EH (cell line): ENCODE measurements around the gene SCAMP4.
A peak's percentile ranks its signal among the peaks of the same experiment; 100 is the strongest.

ENCODE experiments used
- DNase-seq: peaks from one replicate; pipeline ENCODE4 v3.0.0-alpha.2; 2015; ENCODE audit warnings: low read depth

The SCAMP4 gene

GRCh38 chr19:1905110-1905862 is at the start of gene SCAMP4, which contains the start of gene ADAT3:
SCAMP4 (plus strand) TSS chr19:1905399; CDS start chr19:1915020, 9,621 bp downstream.
ADAT3 (plus strand) TSS chr19:1905399; CDS start chr19:1912048, 6,649 bp downstream.
- peak; percentile 99 for DNase-seq

DNA sequence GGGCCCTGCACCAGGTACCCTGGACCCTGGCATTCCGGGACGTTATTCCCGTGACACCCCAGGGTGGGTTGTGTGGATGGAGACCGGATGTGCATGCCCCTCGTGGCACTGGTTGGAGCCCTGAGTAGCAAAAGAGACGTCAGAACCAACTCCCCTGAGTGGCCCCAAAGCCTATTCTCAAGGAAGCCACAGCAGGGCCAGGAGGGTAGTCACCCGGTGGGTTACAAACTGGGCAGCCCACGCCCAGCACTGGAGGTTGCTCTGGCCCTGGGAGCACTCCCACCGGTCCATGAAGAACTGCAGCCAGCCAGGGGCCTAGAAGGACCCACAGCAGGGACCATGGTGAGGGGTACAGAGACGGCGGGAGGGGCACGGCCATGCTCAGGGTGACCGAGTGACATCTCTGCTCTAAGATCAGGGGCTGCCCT is 49.4 kb upstream of the SCAMP4 start:
- DNase-seq, result peak; percentile 30

DNA sequence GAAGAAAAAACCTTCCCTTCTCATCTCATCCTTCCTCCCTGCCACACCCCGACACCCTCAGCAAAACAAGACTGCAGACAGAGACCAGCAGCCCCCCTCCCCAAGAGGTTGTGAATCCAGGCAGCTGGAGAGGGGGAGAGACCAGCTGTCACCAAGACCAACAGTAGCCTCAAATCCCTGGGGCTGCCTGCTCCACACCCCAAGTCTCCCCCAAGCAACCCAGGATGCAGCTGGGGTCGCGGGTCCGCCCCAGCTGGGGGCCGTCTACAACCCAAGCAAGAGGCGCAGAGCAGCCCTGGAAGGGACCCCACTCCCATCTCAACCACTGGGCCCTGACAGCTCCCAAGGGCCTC is 48.9 kb upstream of the SCAMP4 start:
- DNase-seq, result no peak

GRCh38 chr19:1856698-1857603 is 48.2 kb upstream of the SCAMP4 start:
- DNase-seq, result peak; percentile 89

- DNase-seq, result no peak
Measured at GRCh38 chr19:1857648-1858326, 47.4 kb upstream of the SCAMP4 start.

DNA sequence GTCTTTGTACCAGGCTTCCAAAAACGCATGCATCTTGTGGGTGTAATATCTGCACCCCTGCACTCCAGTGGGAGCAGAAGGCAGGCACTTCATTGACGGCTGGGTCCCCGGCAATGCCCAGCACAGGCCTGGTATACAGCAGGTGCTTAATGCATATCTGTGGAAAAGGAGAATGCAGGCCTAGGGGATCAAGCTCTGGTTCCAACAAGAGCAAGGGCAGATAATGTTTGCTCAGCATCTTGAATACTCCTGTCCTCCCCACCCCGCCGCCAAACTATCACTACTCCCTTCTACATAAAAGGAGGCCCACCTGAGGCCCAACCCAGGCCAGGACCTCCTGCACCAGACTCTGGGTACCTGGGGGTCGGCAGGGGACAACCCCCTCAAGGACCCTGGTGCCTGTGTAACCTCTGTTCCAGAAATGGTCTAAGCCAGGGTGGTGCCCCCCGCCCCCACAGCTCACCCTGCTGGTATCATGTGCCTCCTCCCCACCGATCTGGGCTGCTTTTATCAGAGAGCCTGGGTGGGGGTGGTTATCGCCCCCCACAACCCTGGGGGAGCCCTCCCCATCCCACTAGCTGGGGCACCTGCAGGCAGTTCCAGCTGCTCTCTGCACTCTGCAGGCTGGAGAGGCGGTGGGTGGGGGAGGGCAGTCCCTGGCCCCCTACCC is 46.7 kb upstream of the SCAMP4 start:
- DNase-seq, result no peak

- DNase-seq, result no peak
Measured at GRCh38 chr19:1859331-1859781, 45.8 kb upstream of the SCAMP4 start.

- peak; percentile 78 for DNase-seq
Measured at GRCh38 chr19:1860042-1860775, 45.0 kb upstream of the SCAMP4 start.

GRCh38 chr19:1860821-1861598 is 44.2 kb upstream of the SCAMP4 start:
- no peak for DNase-seq

GRCh38 chr19:1861599-1862031 is 43.6 kb upstream of the SCAMP4 start:
- peak; percentile 40 for DNase-seq

DNA sequence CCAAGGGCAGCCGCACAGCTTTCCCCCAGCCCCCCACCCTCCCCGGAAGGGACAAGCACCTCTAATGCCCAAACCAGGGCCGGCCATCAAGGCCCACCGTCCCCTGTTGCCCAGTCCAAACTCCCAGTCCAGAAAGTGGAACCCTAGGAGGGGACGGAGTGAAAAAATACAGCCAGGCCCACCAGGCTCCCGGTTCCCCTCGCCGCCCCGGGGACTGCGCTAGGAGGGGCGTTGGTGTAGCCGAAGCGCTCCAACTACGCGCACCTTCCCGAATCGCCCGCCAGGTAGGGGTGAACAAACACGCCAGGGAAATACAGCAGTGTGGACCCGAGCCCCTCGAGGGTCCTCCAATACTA is 43.2 kb upstream of the SCAMP4 start:
- DNase-seq, result no peak

GRCh38 chr19:1862424-1863327 is 42.5 kb upstream of the SCAMP4 start:
- peak; percentile 35 for DNase-seq

DNA sequence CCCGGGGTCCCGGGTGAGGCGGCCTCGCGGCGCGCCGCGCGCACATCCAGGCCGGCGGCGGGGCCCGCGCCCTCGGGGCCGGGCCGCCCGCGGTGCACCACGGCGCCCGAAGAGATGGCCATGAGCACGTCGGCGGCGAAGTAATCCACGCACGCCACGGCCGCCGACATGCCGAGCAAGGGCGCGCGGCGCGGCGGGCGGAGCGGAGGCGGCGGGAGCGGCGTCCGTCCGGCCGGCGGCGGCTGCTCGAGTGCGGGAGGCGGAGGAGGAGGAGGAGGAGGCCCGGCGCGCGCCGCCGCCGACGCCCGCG is 41.9 kb upstream of the SCAMP4 start, which contains the start of gene KLF16:
Gene KLF16 (minus strand): TSS at position 252 of the 310 bp plus-strand sequence. CDS start 82 bp downstream, at position 170.
- no peak for DNase-seq

DNA sequence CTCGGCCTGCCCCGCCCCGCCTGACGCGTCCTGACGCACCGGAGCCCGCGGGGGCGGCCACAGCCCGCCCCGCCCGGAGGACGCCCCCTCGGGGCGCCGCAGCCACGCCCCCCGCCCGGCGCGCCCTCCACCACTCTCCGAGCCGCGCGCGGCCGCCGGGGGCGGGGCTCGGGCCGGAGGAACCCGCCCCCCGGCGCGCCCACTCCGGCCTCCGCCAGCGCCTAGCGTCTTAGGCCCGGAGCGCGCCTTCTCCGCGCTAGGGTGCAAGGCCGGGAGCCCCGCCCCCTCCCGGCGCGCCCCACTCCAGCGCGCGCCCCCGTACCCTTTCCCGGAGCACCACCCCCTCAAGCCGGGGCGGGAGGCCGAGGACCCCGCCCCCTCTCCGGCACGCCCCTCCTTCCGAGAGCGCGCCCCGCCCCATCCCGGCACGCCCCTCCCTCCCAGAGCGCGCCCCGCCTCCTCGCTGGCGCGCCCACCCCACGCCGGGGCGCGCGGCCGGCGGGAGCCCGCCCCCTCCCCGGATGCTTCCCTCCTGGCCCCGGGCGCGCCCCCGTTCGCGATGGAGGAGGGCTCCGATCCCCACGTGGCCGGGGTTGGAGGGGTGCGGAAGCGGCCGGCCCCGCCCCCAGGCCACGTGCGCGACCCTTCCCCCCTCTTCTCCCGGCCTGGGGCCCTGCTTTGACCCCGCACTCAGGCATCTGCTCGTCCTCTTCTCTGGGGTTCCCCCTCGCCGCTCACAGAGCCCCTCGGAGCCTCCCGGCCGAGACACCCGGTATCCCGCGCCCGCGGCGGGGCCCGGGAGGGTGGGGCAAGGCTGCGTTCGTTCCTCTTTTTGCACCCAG is 41.3 kb upstream of the SCAMP4 start:
- DNase-seq, result peak; percentile 92

- DNase-seq, result peak; percentile 63
Measured at GRCh38 chr19:1864480-1865171, 40.6 kb upstream of the SCAMP4 start.

- DNase-seq, result no peak
Measured at GRCh38 chr19:1865172-1866010, 39.8 kb upstream of the SCAMP4 start.
